WTC11 (cell line): ENCODE results near the gene ISG20L2. TPM values are rescaled to one million over a fixed set of nuclear protein-coding genes. Genes with fewer than 3 reads are reported as not detected.

ENCODE experiments used
- CTCF ChIP-seq: fragments of 200-600 bp; IDR thresholded peaks from 2 replicates; pipeline ENCODE4 v1.8.0; 2022; ENCODE audit warnings: antibody characterized with exemption
- E2F5 ChIP-seq: sonication (generic); formaldehyde crosslinking; IDR thresholded peaks from 2 replicates; pipeline ENCODE4 v1.8.1; 2022; ENCODE audit warnings: mild to moderate bottlenecking, moderate library complexity, missing genetic modification reagents
- NR1H2 ChIP-seq: sonication (generic); formaldehyde crosslinking; IDR thresholded peaks from 2 replicates; pipeline ENCODE4 v1.9.0; 2021; ENCODE audit warnings: mild to moderate bottlenecking, moderate library complexity, missing genetic modification reagents
- TEAD1 ChIP-seq: sonication (generic); formaldehyde crosslinking; IDR thresholded peaks from 2 replicates; pipeline ENCODE4 v1.8.0; 2022; ENCODE audit warnings: mild to moderate bottlenecking, missing genetic modification reagents
- TEAD4 ChIP-seq: sonication (generic); formaldehyde crosslinking; IDR thresholded peaks from 2 replicates; pipeline ENCODE4 v1.8.0; 2022; ENCODE audit warnings: mild to moderate bottlenecking, missing genetic modification reagents
- ZNF219 ChIP-seq: sonication (generic); formaldehyde crosslinking; IDR thresholded peaks from 2 replicates; pipeline ENCODE4 v1.8.0; 2023; ENCODE audit warnings: missing genetic modification reagents, mild to moderate bottlenecking, borderline replicate concordance
- total RNA-seq: library from RNA; stranded (reverse); gene quantifications from 3 replicates; pipeline ENCODE4 v1.2.3, GENCODE V29; 2021

Gene ISG20L2
- total RNA-seq, 1 experiment from 2014 or later: 43.8 TPM

GRCh38 chr1:156673387-156674121, 55.0 kb downstream of the ISG20L2 start (continued):
- no peak for TF ChIP-seq NR1H2
- TF ChIP-seq E2F5: no peak
- TF ChIP-seq TEAD4 (CRISPR knock-in tag): peak; percentile 67; the same call in 1 of the 2 replicates
- no peak for TF ChIP-seq CTCF
- TF ChIP-seq ZNF219 (CRISPR knock-in tag): no peak
- TF ChIP-seq TEAD1: peak; percentile 83; the same call in 1 of the 2 replicates

Other genes starting within 250 kb of the ISG20L2 start
- gene MEF2D, start 228.0 kb downstream of the ISG20L2 start, total RNA-seq: 20.6 to 24.1 TPM (median 24.0 TPM) in 3 replicates
- 30.8 to 33.3 TPM (median 33.3 TPM) in 3 replicates for gene IQGAP3, start 156.2 kb downstream of the ISG20L2 start, total RNA-seq
- 0.09 to 0.20 TPM (median 0.11 TPM) in 3 replicates for gene TTC24, start 149.0 kb downstream of the ISG20L2 start, total RNA-seq
- 81.6 to 98.1 TPM (median 92.8 TPM) in 3 replicates for gene NAXE, start 137.0 kb downstream of the ISG20L2 start, total RNA-seq
- 37.1 to 50.1 TPM (median 38.2 TPM) in 3 replicates for gene GPATCH4, start 127.3 kb downstream of the ISG20L2 start, total RNA-seq
- gene HAPLN2, start 109.4 kb downstream of the ISG20L2 start, total RNA-seq: 1.1 to 1.3 TPM (median 1.2 TPM) in 3 replicates
- gene BCAN, start 86.6 kb downstream of the ISG20L2 start, total RNA-seq: 2.5 to 3.7 TPM (median 3.6 TPM) in 3 replicates
- gene NES, start 51.4 kb downstream of the ISG20L2 start, total RNA-seq: 103 to 127 TPM (median 104 TPM) in 3 replicates
- gene CRABP2, start 23.2 kb downstream of the ISG20L2 start, total RNA-seq: 135 to 195 TPM (median 186 TPM) in 3 replicates
- gene METTL25B, start 297 bp downstream of the ISG20L2 start, total RNA-seq: 32.0 to 41.0 TPM (median 37.9 TPM) in 3 replicates
- 35.1 to 37.4 TPM (median 35.2 TPM) in 3 replicates for gene MRPL24, start 12.3 kb upstream of the ISG20L2 start, total RNA-seq
- gene HDGF, start 22.9 kb upstream of the ISG20L2 start, total RNA-seq: 301 to 339 TPM (median 318 TPM) in 3 replicates
- 97.4 to 98.5 TPM (median 98.0 TPM) in 3 replicates for gene PRCC, start 38.8 kb upstream of the ISG20L2 start, total RNA-seq
- 4.9 to 6.9 TPM (median 6.6 TPM) in 3 replicates for gene SH2D2A, start 88.1 kb upstream of the ISG20L2 start, total RNA-seq
- 0.05 to 0.11 TPM in 2 of 3 replicates, not detected in the other for gene INSRR, start 130.4 kb upstream of the ISG20L2 start, total RNA-seq
- 0.23 to 0.42 TPM (median 0.23 TPM) in 3 replicates for gene NTRK1, start 132.1 kb upstream of the ISG20L2 start, total RNA-seq
- 0.89 to 1.6 TPM (median 1.0 TPM) in 3 replicates for gene PEAR1, start 165.0 kb upstream of the ISG20L2 start, total RNA-seq
- 0.18 to 0.30 TPM (median 0.22 TPM) in 3 replicates for gene LRRC71, start 191.9 kb upstream of the ISG20L2 start, total RNA-seq